IMR-90 (cell line): ENCODE results near the gene PLEKHA8. TPM values are rescaled to one million over a fixed set of nuclear protein-coding genes. Genes with fewer than 3 reads are reported as not detected.

Experiments
- ATAC-seq: fragments of 200-7000 bp; cut with Tn5 transposase; 2 replicates; pipeline ENCODE4 v1.9.1; 2020; ENCODE audit warnings: low read depth, mild to moderate bottlenecking, moderate library complexity
- BruUV-seq: library from RNA; stranded (reverse); fragments of 400-500 nt; replicated peaks from 2 replicates; lab custom pipeline; 2021; lab: Mats Ljungman, UMichigan
- CTCF ChIA-PET: fragments of 300-600 bp; formaldehyde crosslinking; extraction: SDS; loops from one replicate; lab custom pipeline; 2021; ENCODE audit warnings: antibody characterized with exemption; lab: Yijun Ruan, JAX
- POLR2A ChIA-PET: fragments of 300-600 bp; sonication (Branson Sonifier 250); formaldehyde crosslinking; loops from one replicate; lab custom pipeline; 2022; ENCODE audit warnings: antibody characterized with exemption; ENCODE audit not compliant: unreplicated experiment; lab: Charles Lee
- DNase-seq: peaks from one replicate; pipeline ENCODE4 v3.0.0; 2013
- H2AFZ ChIP-seq: replicated peaks from 2 replicates; pipeline ENCODE3; 2013; ENCODE audit warnings: low read length, mild to moderate bottlenecking; ENCODE audit not compliant: poor library complexity
- H2AK5ac ChIP-seq: 2 replicates; pipeline ENCODE4 v1.6.1; 2013; ENCODE audit warnings: low read depth, low read length, inconsistent platforms
- H2AK9ac ChIP-seq: replicated peaks from 2 replicates; pipeline ENCODE3; 2013; ENCODE audit warnings: mild to moderate bottlenecking, low read depth, low read length, moderate library complexity; ENCODE audit not compliant: poor library complexity
- H2BK120ac ChIP-seq: 2 replicates; pipeline ENCODE4 v1.6.1; 2013; ENCODE audit warnings: low read depth, low read length, inconsistent platforms
- H2BK15ac ChIP-seq: 3 replicates; pipeline ENCODE4 v1.6.1; 2013; ENCODE audit warnings: low read depth, low read length, inconsistent platforms
- H2BK20ac ChIP-seq: 2 replicates; pipeline ENCODE4 v1.6.1; 2013; ENCODE audit warnings: low read depth, mild to moderate bottlenecking, inconsistent platforms, low read length, moderate library complexity
- H2BK5ac ChIP-seq: 2 replicates; pipeline ENCODE4 v1.6.1; 2013; ENCODE audit warnings: mild to moderate bottlenecking, low read depth, low read length, inconsistent platforms; ENCODE audit not compliant: poor library complexity, severe bottlenecking
- H3K14ac ChIP-seq: replicated peaks from 2 replicates; pipeline ENCODE4 v1.6.1; 2013; ENCODE audit warnings: low read depth, low read length, inconsistent platforms
- H3K18ac ChIP-seq: 2 replicates; pipeline ENCODE4 v1.6.1; 2013; ENCODE audit warnings: low read depth, low read length, control low read depth
- H3K23ac ChIP-seq: 2 replicates; pipeline ENCODE4 v1.6.1; 2013; ENCODE audit warnings: low read depth, low read length, inconsistent platforms
- H3K27ac ChIP-seq: 2 replicates; pipeline ENCODE4 v1.5.1; 2013; ENCODE audit warnings: mild to moderate bottlenecking, control low read depth, low read length; ENCODE audit not compliant: insufficient read depth
- H3K27me3 ChIP-seq: 2 replicates; pipeline ENCODE4 v1.6.1; 2013; ENCODE audit warnings: low read length; ENCODE audit not compliant: control insufficient read depth, insufficient read depth
- H3K36me3 ChIP-seq: 2 replicates; pipeline ENCODE4 v1.6.1; 2013; ENCODE audit warnings: low read length, mixed read lengths; ENCODE audit not compliant: control insufficient read depth, insufficient read depth
- H3K4ac ChIP-seq: 2 replicates; pipeline ENCODE4 v1.6.1; 2013; ENCODE audit warnings: low read depth, low read length, inconsistent platforms
- H3K4me1 ChIP-seq: 2 replicates; pipeline ENCODE4 v1.6.1; 2013; ENCODE audit warnings: low read length, mixed read lengths; ENCODE audit not compliant: control insufficient read depth, insufficient read depth
- H3K4me2 ChIP-seq: 2 replicates; pipeline ENCODE4 v1.6.1; 2013; ENCODE audit warnings: low read depth, mild to moderate bottlenecking, control low read depth, low read length, moderate library complexity
- H3K4me3 ChIP-seq: 2 replicates; pipeline ENCODE4 v1.5.1; 2013; ENCODE audit warnings: low read depth, mild to moderate bottlenecking, control low read depth, low read length, moderate library complexity; ENCODE audit not compliant: insufficient read depth
- H3K56ac ChIP-seq: 2 replicates; pipeline ENCODE4 v1.6.1; 2013; ENCODE audit warnings: low read length, inconsistent platforms; ENCODE audit not compliant: insufficient read depth; ENCODE audit errors: extremely low read depth
- H3K79me1 ChIP-seq, 2 experiments: 2 replicates each; pipeline ENCODE4 v1.6.1; 2013; ENCODE audit warnings: low read length in 2 of 2, inconsistent platforms in 1 of 2, low read depth in 1 of 2
- H3K9ac ChIP-seq: 2 replicates; pipeline ENCODE4 v1.6.1; 2013; ENCODE audit warnings: low read depth, low read length, control low read depth
- H3K9me1 ChIP-seq: 2 replicates; pipeline ENCODE4 v1.6.1; 2013; ENCODE audit warnings: low read length, inconsistent platforms; ENCODE audit not compliant: insufficient read depth
- H3K9me3 ChIP-seq: 2 replicates; pipeline ENCODE4 v1.6.1; 2013; ENCODE audit warnings: low read length; ENCODE audit not compliant: control insufficient read depth, insufficient read depth
- H4K20me1 ChIP-seq: 2 replicates; pipeline ENCODE4 v1.6.1; 2013; ENCODE audit warnings: low read length, inconsistent platforms; ENCODE audit not compliant: insufficient read depth
- H4K5ac ChIP-seq: 2 replicates; pipeline ENCODE4 v1.6.1; 2013; ENCODE audit warnings: mild to moderate bottlenecking, low read depth, low read length, control low read depth
- H4K8ac ChIP-seq, 2 experiments: 2 replicates each; pipeline ENCODE4 v1.6.1; 2013; ENCODE audit warnings: low read depth in 2 of 2, low read length in 2 of 2, control low read depth in 1 of 2, inconsistent platforms in 1 of 2
- H4K91ac ChIP-seq: 2 replicates; pipeline ENCODE4 v1.6.1; 2013; ENCODE audit warnings: low read depth, low read length, inconsistent platforms; ENCODE audit not compliant: insufficient read depth
- MAZ ChIP-seq: IDR thresholded peaks from 2 replicates; pipeline ENCODE4 v1.6.1; 2012; ENCODE audit warnings: low read depth, mild to moderate bottlenecking, low read length, improper control_type of control experiment, moderate library complexity, borderline replicate concordance
- MXI1 ChIP-seq: IDR thresholded peaks from 2 replicates; pipeline ENCODE4 v1.6.1; 2012; ENCODE audit warnings: low read depth, mild to moderate bottlenecking, low read length, moderate library complexity, borderline replicate concordance
- RFX5 ChIP-seq: IDR thresholded peaks from 2 replicates; pipeline ENCODE4 v1.8.0; 2012; ENCODE audit warnings: low read depth, mild to moderate bottlenecking, low read length, moderate library complexity
- WGBS, 2 experiments: methylation state at CpG; one replicate each; pipeline versions ENCODE4 v1.1.5 to v1.1.7; 2013; ENCODE audit warnings: missing lambda C conversion rate in 2 of 2; ENCODE audit not compliant: insufficient read length in 1 of 2; ENCODE audit errors: extremely low coverage in 2 of 2; 5-methylcytosine and 5-hydroxymethylcytosine counted together
- dilution Hi-C: fragments of 300-500 bp; cut with HindIII; formaldehyde crosslinking; loops from one replicate; pipeline ENCODE4 v1.14.3; 2018; ENCODE audit warnings: low sequenced_read_pairs; ENCODE audit not compliant: unreplicated experiment
- in situ Hi-C: fragments of 300-500 bp; cut with MboI; formaldehyde crosslinking; loops from 3 replicates; pipeline ENCODE4 v1.14.3; 2019; ENCODE audit warnings: low sequenced_read_pairs, inconsistent platforms, mixed read lengths
- intact Hi-C: fragments of 100-400 bp; cut with micrococcal nuclease; formaldehyde crosslinking; loops from 2 replicates; pipeline ENCODE4 v1.10.0; 2022
- polyA plus RNA-seq, 3 experiments: library from polyadenylated mRNA; depleted of rRNA; stranded (reverse); fragments of >200 nt; gene quantifications; 2 replicates each; pipeline ENCODE4 v1.2.3, GENCODE V29; 2012; ENCODE audit warnings: low replicate concordance in 1 of 3
- total RNA-seq: library from RNA; depleted of rRNA; stranded (reverse); fragments of >200 nt; gene quantifications from 2 replicates; pipeline ENCODE4 v1.2.3, GENCODE V29; 2012

PLEKHA8 gene
- total and polyA plus RNA-seq, 2 of the 4 experiments (the other 2 are of a cell fraction), result 3.6 to 9.7 TPM

DNA sequence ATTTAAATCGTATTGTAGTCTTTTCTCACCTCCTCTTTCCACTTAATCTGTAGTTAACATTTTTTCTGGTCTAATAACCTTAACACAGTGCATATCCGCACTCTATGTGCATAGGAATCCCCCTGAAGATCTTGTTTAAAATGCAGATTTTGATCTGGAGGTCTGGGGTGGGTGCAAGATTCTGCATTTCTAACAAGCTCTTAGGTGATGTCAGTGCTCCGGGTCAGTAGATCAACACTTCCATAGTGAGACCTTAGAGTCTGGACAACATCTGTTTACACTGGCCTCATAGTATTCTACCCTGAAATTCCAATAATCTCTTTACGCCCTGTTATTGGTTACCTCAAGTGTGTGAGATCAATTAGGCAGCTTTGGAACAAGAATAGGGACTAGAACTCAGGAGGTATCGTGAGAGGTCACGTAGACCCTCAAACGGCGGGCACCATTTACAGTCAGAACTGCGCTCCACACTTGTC is 434 bp upstream of the PLEKHA8 start:
- intact Hi-C loops, result loop anchor here (5.0 kb wide), 2 partner anchors 35 to 80 kb away; no protein-coding TSS in a partner anchor

More for the DNA sequence above, 434 bp upstream of the PLEKHA8 start:
- Histone ChIP-seq H2BK20ac (peak overlapping the region; percentile 42; the same call in 1 of the 2 replicates), H3K4me1 (peaks cover 4% of the 10 kb centered on the region), H2BK120ac (peak overlapping the region; percentile 92), H2AK9ac (peak overlapping the region; percentile 33), H2BK15ac (peak overlapping the region; percentile 93; the same call in 2 of the 3 replicates), H3K9me3 (no peaks in the 10 kb centered on the region), H3K9me1 (peaks cover 11% of the 10 kb centered on the region), H3K9ac (peak overlapping the region; percentile 71; the same call in 1 of the 2 replicates), H3K4ac (peak overlapping the region; percentile 93), H2AFZ (peak overlapping the region; percentile 97), H3K79me1 (peaks cover 24 to 72% of the 10 kb centered on the region in 2 experiments; a peak in 3 of 4 replicates), H4K20me1 (peaks cover 24% of the 10 kb centered on the region; the same call in 1 of the 2 replicates), H3K18ac (peak overlapping the region; percentile 72; the same call in 1 of the 2 replicates), H2AK5ac (no peak overlapping the region), H3K4me3 (peak overlapping the region; percentile 81), H3K56ac (peak overlapping the region; percentile 82; the same call in 1 of the 2 replicates), H2BK5ac (peak overlapping the region; percentile 81), H3K27ac (peak overlapping the region; percentile 63; the same call in 1 of the 2 replicates), H4K91ac (peak overlapping the region; percentile 30), H4K8ac (peak overlapping the region; percentile 69 to 94), H3K27me3 (no peaks in the 10 kb centered on the region), H3K4me2 (peak overlapping the region; percentile 99), H3K14ac (peak overlapping the region; percentile 94), H3K23ac (peak overlapping the region; percentile 98), H3K36me3 (peaks cover 2% of the 10 kb centered on the region; the same call in 1 of the 2 replicates), H4K5ac (peak overlapping the region; percentile 83; the same call in 1 of the 2 replicates)
- no TSS peak for BruUV-seq
- no peak for DNase-seq
- in situ Hi-C loops (no loop called here), dilution Hi-C loops (no loop called here)
- ATAC-seq, result no peak
- ChIA-PET POLR2A (no interaction called here), CTCF (no interaction called here)
- WGBS, 2 experiments, result no CpG with 5 or more reads among the region's 9 CpGs
- no peak for TF ChIP-seq RFX5
- no peak for TF ChIP-seq MAZ
- TF ChIP-seq MXI1, result no peak
